HEK293 (cell line): ENCODE measurements around the gene ABHD17C.

Source experiments
- CTCF ChIA-PET: fragments of 350-600 bp; formaldehyde crosslinking; extraction: SDS; loops from one replicate; lab custom pipeline; 2021; ENCODE audit warnings: antibody characterized with exemption; lab: Yijun Ruan, JAX
- POLR2A ChIA-PET: fragments of 300-600 bp; formaldehyde crosslinking; extraction: SDS; loops from one replicate; lab custom pipeline; 2020; ENCODE audit warnings: antibody characterized with exemption, inconsistent platforms; lab: Yijun Ruan, JAX
- H3K27ac ChIP-seq: fragments of 200-500 bp; sonication (Bioruptor generic); 2 replicates; pipeline ENCODE4 v1.5.1; 2014; ENCODE audit warnings: low read depth, low read length, control low read depth, inconsistent platforms; ENCODE audit errors: extremely low read depth
- H3K36me3 ChIP-seq, 2 experiments: fragments of 200-500 bp in 1 of 2; sonication (Bioruptor generic) in 1 of 2; 1 replicate in 1 of 2; 2 replicates in 1 of 2; pipeline ENCODE4 v1.5.1; 2014 to 2017; ENCODE audit warnings: inconsistent platforms in 2 of 2, low read length in 2 of 2; ENCODE audit not compliant: control insufficient read depth in 2 of 2, insufficient read depth in 1 of 2
- H3K4me1 ChIP-seq: fragments of 200-500 bp; sonication (Bioruptor generic); 2 replicates; pipeline ENCODE4 v1.5.1; 2014; ENCODE audit warnings: mild to moderate bottlenecking, low read length, inconsistent platforms; ENCODE audit not compliant: control insufficient read depth, insufficient read depth
- H3K4me3 ChIP-seq: 2 replicates; pipeline ENCODE4 v1.5.1; 2011; ENCODE audit warnings: low read depth, mild to moderate bottlenecking, control low read depth, low read length, moderate library complexity
- H3K9me3 ChIP-seq: fragments of 200-500 bp; sonication (Bioruptor generic); 2 replicates; pipeline ENCODE4 v1.5.1; 2014; ENCODE audit warnings: low read depth, low read length, inconsistent platforms; ENCODE audit not compliant: control insufficient read depth, insufficient read depth
- ATF2 ChIP-seq: fragments of 450-650 bp; formaldehyde crosslinking; IDR thresholded peaks from 2 replicates; pipeline ENCODE4 v1.5.1; 2016; ENCODE audit warnings: missing biosample characterization, missing genetic modification characterization, low read depth
- BCL11A ChIP-seq: fragments of 450-650 bp; formaldehyde crosslinking; IDR thresholded peaks from 2 replicates; pipeline ENCODE4 v1.5.1; 2016; ENCODE audit warnings: low read depth, missing biosample characterization, missing genetic modification characterization
- GLI2 ChIP-seq: fragments of 450-650 bp; formaldehyde crosslinking; IDR thresholded peaks from 2 replicates; pipeline ENCODE4; 2017; ENCODE audit warnings: missing biosample characterization, missing genetic modification characterization, low read depth, borderline replicate concordance
- HIC1 ChIP-seq: fragments of 450-650 bp; formaldehyde crosslinking; IDR thresholded peaks from 2 replicates; pipeline ENCODE4 v1.5.1; 2016; ENCODE audit warnings: missing biosample characterization, missing genetic modification characterization
- HOXC10 ChIP-seq: sonication (generic); formaldehyde crosslinking; IDR thresholded peaks from 2 replicates; pipeline ENCODE4 v1.8.1; 2023; ENCODE audit warnings: mild to moderate bottlenecking, missing genetic modification reagents
- KLF7 ChIP-seq: fragments of 450-650 bp; formaldehyde crosslinking; IDR thresholded peaks from 2 replicates; pipeline ENCODE4 v1.5.1; 2016; ENCODE audit warnings: missing biosample characterization, missing genetic modification characterization, borderline replicate concordance
- KLF9 ChIP-seq: fragments of 450-650 bp; formaldehyde crosslinking; IDR thresholded peaks from 2 replicates; pipeline ENCODE4 v1.5.1; 2016; ENCODE audit warnings: missing biosample characterization, missing genetic modification characterization, low read depth
- PRDM10 ChIP-seq: fragments of 450-650 bp; formaldehyde crosslinking; IDR thresholded peaks from 2 replicates; pipeline ENCODE4 v1.5.1; 2016; ENCODE audit warnings: missing biosample characterization, missing genetic modification characterization
- SALL2 ChIP-seq: fragments of 450-650 bp; formaldehyde crosslinking; IDR thresholded peaks from 2 replicates; pipeline ENCODE4 v1.5.0; 2017; ENCODE audit warnings: missing biosample characterization, mild to moderate bottlenecking, missing genetic modification characterization, borderline replicate concordance
- YY2 ChIP-seq: fragments of 450-650 bp; formaldehyde crosslinking; IDR thresholded peaks from 2 replicates; pipeline ENCODE4 v1.5.1; 2016; ENCODE audit warnings: missing biosample characterization, missing genetic modification characterization
- ZBTB17 ChIP-seq: fragments of 450-650 bp; formaldehyde crosslinking; IDR thresholded peaks from 2 replicates; pipeline ENCODE4 v1.5.1; 2016; ENCODE audit warnings: missing biosample characterization, missing genetic modification characterization
- ZNF2 ChIP-seq: fragments of 450-650 bp; formaldehyde crosslinking; IDR thresholded peaks from 2 replicates; pipeline ENCODE4 v1.5.1; 2016; ENCODE audit warnings: missing biosample characterization, missing genetic modification characterization
- ZNF239 ChIP-seq: fragments of 450-650 bp; formaldehyde crosslinking; IDR thresholded peaks from 2 replicates; pipeline ENCODE4 v1.5.1; 2016; ENCODE audit warnings: missing biosample characterization, missing genetic modification characterization
- ZNF311 ChIP-seq: fragments of 450-650 bp; formaldehyde crosslinking; IDR thresholded peaks from 2 replicates; pipeline ENCODE4 v1.5.1; 2017; ENCODE audit warnings: missing biosample characterization, missing genetic modification characterization, borderline replicate concordance
- ZNF341 ChIP-seq: fragments of 450-650 bp; formaldehyde crosslinking; IDR thresholded peaks from 2 replicates; pipeline ENCODE4; 2016; ENCODE audit warnings: low read depth, missing biosample characterization, missing genetic modification characterization
- ZNF350 ChIP-seq: fragments of 450-650 bp; formaldehyde crosslinking; IDR thresholded peaks from 2 replicates; pipeline ENCODE4 v1.5.0; 2017; ENCODE audit warnings: missing biosample characterization, mild to moderate bottlenecking, missing genetic modification characterization
- ZNF426 ChIP-seq: fragments of 450-650 bp; formaldehyde crosslinking; IDR thresholded peaks from 2 replicates; pipeline ENCODE4 v1.5.1; 2017; ENCODE audit warnings: missing biosample characterization, missing genetic modification characterization, mild to moderate bottlenecking, inconsistent platforms, moderate library complexity
- ZNF561 ChIP-seq: fragments of 450-650 bp; IDR thresholded peaks from 2 replicates; pipeline ENCODE4 v1.5.1; 2018; ENCODE audit warnings: missing biosample characterization, missing genetic modification characterization, borderline replicate concordance
- ZNF580 ChIP-seq: fragments of 450-650 bp; formaldehyde crosslinking; IDR thresholded peaks from 2 replicates; pipeline ENCODE4 v1.5.1; 2016; ENCODE audit warnings: missing biosample characterization, missing genetic modification characterization
- ZNF585B ChIP-seq: fragments of 450-650 bp; formaldehyde crosslinking; IDR thresholded peaks from 2 replicates; pipeline ENCODE4 v1.5.1; 2016; ENCODE audit warnings: missing biosample characterization, missing genetic modification characterization
- ZNF639 ChIP-seq: fragments of 450-650 bp; formaldehyde crosslinking; IDR thresholded peaks from 2 replicates; pipeline ENCODE4 v1.5.1; 2016; ENCODE audit warnings: missing biosample characterization, missing genetic modification characterization
- ZNF658 ChIP-seq: fragments of 450-650 bp; formaldehyde crosslinking; IDR thresholded peaks from 2 replicates; pipeline ENCODE4; 2016; ENCODE audit warnings: missing biosample characterization, missing genetic modification characterization
- ZNF707 ChIP-seq: fragments of 450-650 bp; formaldehyde crosslinking; IDR thresholded peaks from 2 replicates; pipeline ENCODE4 v1.5.1; 2016; ENCODE audit warnings: missing biosample characterization, missing genetic modification characterization
- ZNF747 ChIP-seq: fragments of 450-650 bp; formaldehyde crosslinking; IDR thresholded peaks from 2 replicates; pipeline ENCODE4 v1.5.1; 2016; ENCODE audit warnings: missing biosample characterization, missing genetic modification characterization
- ZNF837 ChIP-seq: fragments of 450-650 bp; formaldehyde crosslinking; IDR thresholded peaks from 2 replicates; pipeline ENCODE4 v1.5.1; 2016; ENCODE audit warnings: missing biosample characterization, missing genetic modification characterization
- ZSCAN16 ChIP-seq: fragments of 450-650 bp; formaldehyde crosslinking; IDR thresholded peaks from 2 replicates; pipeline ENCODE4 v1.5.1; 2016; ENCODE audit warnings: missing biosample characterization, missing genetic modification characterization
- ZSCAN23 ChIP-seq: fragments of 450-650 bp; formaldehyde crosslinking; IDR thresholded peaks from 2 replicates; pipeline ENCODE4 v1.5.1; 2016; ENCODE audit warnings: missing biosample characterization, missing genetic modification characterization

The ABHD17C gene

GRCh38 chr15:80769829-80770705 is 75.0 kb downstream of the ABHD17C start (continued):
- TF ChIP-seq PRDM10, result no peak
- TF ChIP-seq ZNF747 (tag by site-specific recombination), result no peak
- TF ChIP-seq YY2, result no peak
- no peak for TF ChIP-seq ZNF239 (tag by site-specific recombination)
- TF ChIP-seq ZSCAN23 (tag by site-specific recombination), result no peak
- no peak for TF ChIP-seq ZNF426
- no peak for TF ChIP-seq ZNF658 (tag by site-specific recombination)
- no peak for TF ChIP-seq ZNF837 (tag by site-specific recombination)

- ChIA-PET CTCF (interaction anchor here (0.5 to 1.6 kb wide), 9 partner anchors 18 to 1355 kb away, joined by 3 to 8 read pairs (median 3); no protein-coding TSS in a partner anchor), POLR2A (no interaction called here)
- Histone ChIP-seq H3K4me3 (no peak overlapping the region), H3K36me3 (no peaks in the 10 kb centered on the region), H3K27ac (no peak overlapping the region), H3K4me1 (peaks cover 15% of the 10 kb centered on the region), H3K9me3 (no peaks in the 10 kb centered on the region)
- TF ChIP-seq ZNF585B (tag by site-specific recombination), result no peak
- TF ChIP-seq ZNF350 (tag by site-specific recombination), result no peak
- peak; percentile 71 for TF ChIP-seq ATF2 (tag by site-specific recombination)
- TF ChIP-seq HIC1 (tag by site-specific recombination), result peak; percentile 94
- TF ChIP-seq ZNF239 (tag by site-specific recombination), result no peak
- peak; percentile 87; the same call in 1 of the 2 replicates for TF ChIP-seq GLI2 (tag by site-specific recombination)
- TF ChIP-seq HOXC10 (CRISPR knock-in tag), result no peak
- TF ChIP-seq ZBTB17 (tag by site-specific recombination), result peak; percentile 85
- no peak for TF ChIP-seq SALL2 (tag by site-specific recombination)
- peak; percentile 39; the same call in 1 of the 2 replicates for TF ChIP-seq ZNF341 (tag by site-specific recombination)
- TF ChIP-seq KLF7 (tag by site-specific recombination), result peak; percentile 72; the same call in 1 of the 2 replicates
- TF ChIP-seq ZNF639 (tag by site-specific recombination), result peak; percentile 92
- peak; percentile 85 for TF ChIP-seq BCL11A
- TF ChIP-seq ZSCAN16, result no peak
- TF ChIP-seq KLF9 (tag by site-specific recombination), result no peak
- TF ChIP-seq ZNF707 (tag by site-specific recombination), result no peak
- no peak for TF ChIP-seq ZNF311 (tag by site-specific recombination)
- TF ChIP-seq ZNF2, result peak; percentile 95
- TF ChIP-seq ZNF580 (tag by site-specific recombination), result peak; percentile 70
- TF ChIP-seq ZNF561 (tag by site-specific recombination), result peak; percentile 68; the same call in 1 of the 2 replicates
Measured at GRCh38 chr15:80773122-80773551, 78.0 kb downstream of the ABHD17C start.
